Epidermal melanocyte (primary cell): Measurements from ENCODE around the gene OR2A7.
"Not testable (repeated sequence)": the region's sequence is repeated elsewhere in the genome, so short reads cannot be mapped to it uniquely, and the experiment has no call there.

Experiments
- DNase-seq: peaks from one replicate; pipeline ENCODE4 v3.0.0; 2011; ENCODE audit warnings: low spot score; ENCODE audit not compliant: insufficient read length

Gene OR2A7, protein sequence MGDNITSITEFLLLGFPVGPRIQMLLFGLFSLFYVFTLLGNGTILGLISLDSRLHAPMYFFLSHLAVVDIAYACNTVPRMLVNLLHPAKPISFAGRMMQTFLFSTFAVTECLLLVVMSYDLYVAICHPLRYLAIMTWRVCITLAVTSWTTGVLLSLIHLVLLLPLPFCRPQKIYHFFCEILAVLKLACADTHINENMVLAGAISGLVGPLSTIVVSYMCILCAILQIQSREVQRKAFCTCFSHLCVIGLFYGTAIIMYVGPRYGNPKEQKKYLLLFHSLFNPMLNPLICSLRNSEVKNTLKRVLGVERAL

DNA sequence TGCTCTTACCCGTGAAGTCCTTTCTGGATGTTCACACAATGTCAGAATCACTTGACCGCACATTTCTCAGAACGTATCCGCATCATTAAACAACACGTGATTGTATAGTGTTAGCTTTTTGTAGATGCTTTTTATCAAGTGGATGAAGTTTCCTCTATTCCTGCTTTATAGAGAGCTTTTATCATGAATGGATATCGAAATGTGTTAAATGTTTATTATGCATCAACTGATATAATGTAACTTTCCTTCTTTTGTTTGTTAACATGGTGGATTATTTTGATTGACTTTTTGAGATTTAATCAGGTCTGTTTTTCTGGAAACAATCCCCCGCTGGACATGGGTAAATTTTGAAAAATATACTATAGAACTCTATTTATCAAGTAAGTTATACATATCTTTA, at the start of gene OR2A7:
Gene OR2A7, minus strand, starts transcription at position 101 of the 400 bp plus-strand sequence. CDS start 5,164 bp downstream, outside the sequence.
- DNase-seq = not testable (repeated sequence)

GRCh38 chr7:144311872-144312469, 47.4 kb upstream of the OR2A7 start, which contains the start of gene OR2A1:
OR2A1 (plus strand) TSS chr7:144312419; CDS start chr7:144318125, 5,706 bp downstream.
- DNase-seq = not testable (repeated sequence)

- DNase-seq = not testable (repeated sequence)
Observed at GRCh38 chr7:144311218-144311617, 46.6 kb upstream of the OR2A7 start.

- DNase-seq = not testable (repeated sequence)
Observed at GRCh38 chr7:144309702-144310101, 45.1 kb upstream of the OR2A7 start.

DNA sequence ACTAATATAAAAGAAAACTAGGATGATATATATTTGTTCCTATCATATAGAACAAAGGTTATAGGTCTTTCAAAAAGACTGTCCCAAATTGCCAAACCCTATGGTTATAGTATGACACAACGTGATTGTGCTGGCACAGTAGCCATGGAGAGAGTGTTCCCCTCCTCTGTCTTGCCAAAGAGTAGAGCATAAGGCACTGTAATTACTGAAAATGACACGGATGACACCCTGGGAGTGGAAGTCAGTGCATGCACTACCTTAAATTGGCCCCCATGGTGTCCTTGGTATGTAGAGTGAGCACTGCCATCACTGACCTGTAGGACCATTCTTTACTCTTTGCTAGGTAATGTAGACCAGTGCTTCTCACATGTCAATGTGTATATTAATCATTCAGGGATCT, 40.6 kb upstream of the OR2A7 start:
- DNase-seq = not testable (repeated sequence)

GRCh38 chr7:144303607-144304006, 39.0 kb upstream of the OR2A7 start:
- not testable (repeated sequence) for DNase-seq

- DNase-seq = not testable (repeated sequence)
Observed at GRCh38 chr7:144302578-144303303, 38.1 kb upstream of the OR2A7 start.

GRCh38 chr7:144293794-144294499, 29.4 kb upstream of the OR2A7 start:
- DNase-seq = not testable (repeated sequence)

GRCh38 chr7:144292384-144293161, 28.0 kb upstream of the OR2A7 start:
- DNase-seq = not testable (repeated sequence)

- not testable (repeated sequence) for DNase-seq
Observed at GRCh38 chr7:144291607-144292006, 27.0 kb upstream of the OR2A7 start.

GRCh38 chr7:144287171-144287784, 22.7 kb upstream of the OR2A7 start:
- DNase-seq = not testable (repeated sequence)

DNA sequence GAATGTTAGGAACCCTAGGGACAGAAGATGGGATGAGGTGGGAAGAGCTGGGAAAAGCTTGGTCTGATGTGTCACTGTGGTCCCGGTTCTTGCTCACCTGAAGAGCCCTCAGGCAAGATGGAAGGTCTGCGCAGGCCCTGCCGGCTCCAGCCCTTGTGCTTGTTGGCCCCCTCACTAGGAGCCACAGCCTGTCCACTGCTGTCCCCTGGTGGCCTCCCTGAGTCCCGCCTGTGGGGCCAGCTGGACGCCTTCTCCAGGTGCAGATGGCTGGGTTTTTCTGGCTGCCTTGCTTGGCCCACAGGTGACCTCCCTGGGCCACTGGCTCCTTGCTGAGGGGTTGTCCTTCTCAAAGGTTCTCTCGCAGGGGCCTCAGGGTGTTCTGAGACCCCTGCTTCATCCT, 19.1 kb upstream of the OR2A7 start:
- not testable (repeated sequence) for DNase-seq

GRCh38 chr7:144282490-144282889, 17.9 kb upstream of the OR2A7 start:
- DNase-seq = not testable (repeated sequence)

GRCh38 chr7:144281981-144282380, 17.4 kb upstream of the OR2A7 start:
- not testable (repeated sequence) for DNase-seq

DNA sequence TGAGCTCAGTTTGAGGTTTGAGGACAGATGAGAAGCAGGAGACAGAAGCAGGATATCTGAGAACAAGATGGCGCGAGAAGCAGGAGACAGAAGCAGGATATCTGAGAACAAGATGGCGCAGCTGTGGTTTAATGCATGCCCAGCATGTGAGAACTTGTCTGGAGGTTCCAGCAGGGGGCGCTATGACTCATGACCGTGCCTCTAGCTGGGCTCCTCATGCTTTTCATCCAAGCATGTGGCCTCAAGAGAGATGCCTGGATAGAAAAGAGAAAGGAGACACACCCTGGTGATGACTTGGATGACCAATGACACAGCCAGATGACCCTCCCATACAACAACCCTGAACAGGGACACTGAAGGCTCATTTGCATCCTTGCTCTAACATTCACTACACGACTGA, 15.4 kb upstream of the OR2A7 start:
- DNase-seq = not testable (repeated sequence)

DNA sequence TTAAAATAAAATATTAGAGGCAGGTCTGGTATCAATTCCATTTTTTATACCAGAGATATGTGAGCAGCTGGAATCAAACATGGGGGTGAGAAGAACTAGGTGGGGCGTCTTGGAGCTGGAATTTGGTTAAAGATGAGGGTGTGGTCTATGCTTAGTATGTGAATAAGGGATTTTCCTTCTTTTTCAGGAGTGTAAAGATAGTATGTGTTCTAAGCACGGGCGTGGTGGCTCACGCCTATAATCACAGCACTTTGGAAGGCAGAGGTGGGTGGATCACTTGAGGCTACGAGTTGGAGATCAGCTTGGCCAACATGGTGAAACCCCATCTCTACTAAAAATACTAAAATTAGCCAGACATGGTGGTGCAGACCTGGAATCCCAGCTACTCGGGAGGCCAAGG, 10.7 kb upstream of the OR2A7 start:
- DNase-seq = not testable (repeated sequence)

- DNase-seq = not testable (repeated sequence)
Observed at GRCh38 chr7:144269188-144269587, 4.6 kb upstream of the OR2A7 start, which contains the start of gene CTAGE8. CTAGE8 (minus strand) TSS chr7:144269288; CDS start chr7:144269250, 38 bp downstream.

DNA sequence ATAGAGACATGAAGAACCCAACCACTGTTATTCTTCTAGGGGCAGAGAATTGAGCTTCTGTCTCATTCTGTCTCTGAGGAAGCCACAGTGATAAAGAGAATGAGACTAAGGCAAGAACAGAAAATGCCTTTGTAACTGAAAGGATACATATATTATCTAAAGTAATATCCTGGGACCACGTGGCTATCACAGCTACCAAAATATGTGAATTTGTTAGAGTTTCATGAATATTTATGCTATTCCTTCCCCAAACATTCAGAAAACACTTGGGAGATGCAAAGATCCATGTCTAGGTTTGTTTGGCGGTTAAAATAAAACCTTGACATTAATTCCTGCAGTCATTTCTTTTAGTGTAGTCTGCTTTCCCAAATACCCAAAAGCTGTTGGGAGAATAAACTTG, 2.5 kb downstream of the OR2A7 start:
- not testable (repeated sequence) for DNase-seq

DNA sequence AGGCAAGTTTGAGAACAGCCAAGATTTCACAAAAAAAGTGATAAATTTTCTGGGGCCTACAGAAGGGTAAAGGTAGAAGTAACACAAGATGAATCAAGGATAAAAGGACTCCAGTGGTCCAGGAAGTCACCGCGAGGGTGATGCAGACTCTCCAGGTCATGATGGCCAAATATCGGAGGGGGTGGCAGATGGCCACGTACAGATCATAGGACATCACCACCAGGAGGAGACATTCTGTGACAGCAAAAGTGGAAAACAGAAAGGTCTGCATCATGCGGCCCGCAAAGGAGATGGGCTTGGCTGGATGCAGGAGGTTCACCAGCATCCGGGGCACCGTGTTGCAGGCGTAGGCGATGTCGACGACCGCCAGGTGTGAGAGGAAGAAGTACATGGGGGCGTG, 5.5 kb downstream of the OR2A7 start:
- DNase-seq = not testable (repeated sequence)

DNA sequence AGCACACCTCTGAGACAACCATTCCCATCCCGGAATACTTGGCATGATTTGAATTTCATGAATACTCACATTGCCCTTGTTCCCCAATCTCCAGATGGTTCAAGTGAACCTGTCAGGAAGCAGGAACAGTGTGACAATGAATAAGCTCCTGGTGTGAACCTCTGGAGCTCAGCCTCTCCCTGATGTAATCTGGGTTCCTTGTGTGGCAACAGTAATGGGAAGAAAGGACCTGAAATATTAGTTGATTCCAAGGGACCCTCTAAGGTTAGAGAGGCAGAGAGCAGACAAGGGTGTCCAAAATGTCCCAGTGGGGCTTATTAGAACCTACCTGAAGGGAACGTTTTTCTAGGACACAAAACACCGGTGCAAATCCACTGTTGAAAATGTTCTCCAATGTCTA, 8.5 kb downstream of the OR2A7 start:
- no peak for DNase-seq
